Cerebellar cortex (tissue), 1 donor: ENCODE measurements around the gene DACH1.
"Not testable (repeated sequence)": the region's sequence is repeated elsewhere in the genome, so short reads cannot be mapped to it uniquely, and the experiment has no call there.

ENCODE experiments used
- DNase-seq: peaks from one replicate; pipeline ENCODE4 v3.0.0-alpha.2; 2015; ENCODE audit warnings: low spot score

Gene DACH1

DNA sequence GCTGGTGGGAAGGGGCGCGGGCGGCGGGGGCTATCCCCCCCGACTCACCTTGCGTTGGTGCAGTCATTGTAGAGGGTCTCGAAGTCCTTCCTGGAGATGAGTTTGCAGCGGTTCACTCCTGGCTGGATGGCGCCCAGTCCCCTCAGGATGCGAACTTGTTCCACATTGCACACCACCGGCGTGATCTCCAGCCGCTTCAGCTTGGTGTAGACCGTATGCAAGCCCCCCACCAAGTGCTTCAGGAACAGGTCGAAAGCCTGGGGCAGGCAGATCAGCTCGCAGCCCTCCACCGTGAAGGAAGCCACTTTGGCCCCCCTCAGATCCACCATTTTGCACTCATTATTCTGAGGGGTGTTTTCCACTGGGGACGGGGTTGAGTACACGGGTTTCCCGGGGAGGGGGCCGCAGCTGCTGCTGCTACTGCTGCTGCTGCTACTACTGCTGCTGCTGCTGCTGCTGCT lies 1.1 kb downstream of the DACH1 start:
- DNase-seq, result no peak

DNA sequence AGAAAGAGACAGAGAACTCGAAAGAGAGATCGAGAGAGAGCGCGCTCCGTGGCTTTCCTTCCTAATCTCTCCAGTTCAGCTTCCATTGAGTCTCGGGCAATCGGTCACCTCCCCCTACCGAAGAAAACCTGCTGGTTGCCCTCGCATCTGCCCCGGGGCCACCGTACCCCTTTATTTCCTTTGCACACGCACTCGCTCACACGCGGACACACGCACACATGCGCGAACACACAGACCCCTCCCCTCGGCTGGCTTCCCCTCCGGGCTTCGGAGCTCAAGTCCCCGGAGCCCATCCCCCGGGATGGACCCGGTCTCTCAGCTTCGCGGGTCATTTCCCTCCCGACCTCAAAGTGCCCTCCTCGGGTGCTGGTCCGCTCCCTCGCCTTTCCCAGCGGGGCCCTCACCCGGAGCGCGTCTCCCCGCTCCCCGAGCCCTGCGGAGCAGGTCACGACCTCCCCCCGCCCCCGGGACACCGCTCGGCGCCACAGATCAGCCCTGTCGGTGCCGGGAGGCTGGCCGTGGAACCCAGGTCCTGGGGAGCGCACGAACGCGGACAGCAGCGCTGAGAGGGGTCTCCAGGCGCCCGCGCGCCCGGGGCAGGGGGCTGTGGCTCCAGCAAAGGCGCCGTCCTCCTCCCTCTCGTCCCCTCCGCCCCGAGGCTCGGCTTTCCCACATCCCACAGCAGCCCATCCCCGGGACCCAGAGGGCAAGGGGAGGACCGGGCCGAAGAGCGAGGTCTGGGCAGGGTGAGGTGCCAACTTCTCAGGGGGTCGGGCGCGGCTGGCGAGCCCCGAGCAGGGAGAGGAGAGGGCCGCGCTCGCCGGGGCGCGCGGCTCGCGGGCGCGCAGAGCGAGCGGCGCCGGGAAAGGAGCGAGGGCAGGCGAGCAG lies 1.8 kb downstream of the DACH1 start:
- DNase-seq, result no peak

DNA sequence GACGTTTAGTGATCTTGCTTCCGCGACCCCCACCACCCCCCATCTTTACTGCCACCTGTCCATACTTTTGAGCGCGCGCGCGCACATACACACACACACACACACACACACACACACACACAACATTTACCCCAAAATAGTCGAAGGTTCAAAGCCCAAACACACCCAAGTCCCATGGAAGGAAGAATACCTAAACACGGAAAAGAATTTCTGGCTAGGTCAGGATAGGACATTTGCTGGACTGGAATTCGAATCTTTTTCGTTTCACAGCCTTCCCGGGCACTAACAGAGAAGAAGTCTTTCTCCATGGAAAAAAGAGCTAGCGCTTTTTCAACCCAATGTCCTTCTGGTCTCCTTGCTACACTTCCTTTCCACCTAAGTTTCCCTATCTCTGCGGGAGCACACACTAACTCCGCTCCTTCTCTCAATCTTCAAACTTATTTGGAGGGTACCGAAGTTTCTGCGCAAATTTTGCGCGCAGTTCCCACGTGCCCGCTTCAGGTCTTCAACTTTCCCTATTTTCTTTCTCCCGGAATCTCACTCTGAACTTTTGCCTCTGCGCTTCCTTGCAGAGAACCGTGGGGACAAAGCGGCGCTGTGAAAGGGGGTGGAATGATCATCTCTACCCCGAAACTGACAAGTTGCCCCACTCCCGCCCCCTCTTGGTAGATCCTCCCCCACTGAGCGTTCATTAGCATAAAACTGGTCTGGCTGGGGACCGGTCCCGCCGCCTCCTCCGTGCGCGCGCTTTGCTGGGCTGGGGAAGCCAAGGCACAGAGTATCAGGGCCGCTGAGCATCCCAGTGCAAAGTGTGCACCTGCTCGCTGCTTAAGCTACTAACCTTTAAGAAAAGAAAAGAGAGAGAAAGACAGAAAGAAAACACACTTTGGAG lies 2.7 kb downstream of the DACH1 start:
- no peak for DNase-seq

GRCh38 chr13:71863254-71863865 lies 3.6 kb downstream of the DACH1 start:
- no peak for DNase-seq

- DNase-seq, result no peak
These were observed 4.5 kb downstream of the DACH1 start for GRCh38 chr13:71862459-71862943.

DNA sequence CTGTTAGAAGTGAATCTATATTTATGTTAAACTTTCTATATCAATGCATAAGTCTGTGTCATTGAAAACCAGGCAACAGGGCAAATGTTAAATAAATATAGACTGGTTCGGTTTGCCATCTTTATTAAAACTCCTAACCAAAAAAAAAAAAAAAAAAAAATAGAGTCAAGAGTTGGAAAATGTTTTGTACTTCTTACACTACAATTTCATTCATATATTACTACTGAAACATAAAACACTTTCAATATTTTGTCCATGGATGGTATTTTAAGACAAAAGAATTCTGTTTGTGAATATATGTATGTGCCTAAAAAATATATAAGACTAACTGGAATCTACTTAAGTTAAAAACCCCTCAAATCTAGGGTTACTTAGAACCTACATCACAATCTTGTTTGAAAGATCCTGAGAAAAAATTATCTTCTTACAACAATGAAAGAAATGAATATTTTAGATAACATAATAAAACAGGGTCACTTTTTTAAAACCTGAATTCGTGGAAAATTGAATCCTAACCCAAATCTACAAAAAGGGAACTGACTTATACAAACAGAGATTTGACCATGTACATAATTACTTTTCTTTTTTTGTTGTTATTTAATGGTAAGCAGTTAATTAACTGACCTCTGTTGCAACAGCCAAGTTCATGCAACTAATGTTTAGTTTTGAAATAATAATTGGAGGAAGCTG lies 5.1 kb downstream of the DACH1 start:
- DNase-seq, result no peak

GRCh38 chr13:71860547-71861138 lies 6.4 kb downstream of the DACH1 start:
- no peak for DNase-seq

DNA sequence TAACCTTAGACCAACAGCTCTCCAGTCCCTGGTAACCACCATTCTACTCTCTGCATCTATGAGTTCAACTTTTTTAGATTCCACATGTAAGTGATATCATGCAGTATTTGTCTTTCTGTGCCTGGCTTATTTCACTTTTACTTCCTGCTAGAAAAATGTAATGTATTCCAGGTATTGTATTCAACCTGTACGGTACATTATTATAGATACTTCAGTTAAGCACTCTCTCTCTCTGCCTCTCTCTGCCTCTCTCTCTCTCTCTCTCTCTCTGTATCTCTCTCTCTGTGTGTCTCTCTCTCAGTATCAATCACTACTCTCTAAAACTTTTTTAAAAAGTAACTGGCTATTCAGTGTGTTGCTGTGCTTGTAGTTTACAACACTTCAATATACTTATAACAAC lies 8.4 kb downstream of the DACH1 start:
- no peak for DNase-seq

GRCh38 chr13:71856548-71857043 lies 10.4 kb downstream of the DACH1 start:
- DNase-seq, result no peak

DNA sequence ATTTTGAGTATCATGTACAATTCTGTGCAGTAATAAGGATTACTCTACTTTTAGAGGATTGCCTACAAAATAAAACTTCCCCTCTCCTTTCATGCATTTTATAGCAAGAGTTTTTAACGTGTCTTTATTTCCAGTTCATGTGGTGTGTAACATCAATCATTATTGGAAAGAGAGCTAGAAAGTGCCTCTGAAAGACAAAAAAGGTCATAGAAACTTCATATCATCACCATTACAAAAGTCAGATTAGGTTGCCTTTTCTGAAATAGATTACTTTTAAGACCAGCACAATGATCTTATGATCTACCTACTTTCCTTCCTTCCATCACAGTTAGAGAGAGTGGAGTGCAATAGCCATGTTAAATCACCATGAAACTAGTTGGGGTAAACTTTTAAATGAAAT lies 12.6 kb downstream of the DACH1 start:
- no peak for DNase-seq

GRCh38 chr13:71853725-71854124 lies 13.3 kb downstream of the DACH1 start:
- DNase-seq, result no peak

DNA sequence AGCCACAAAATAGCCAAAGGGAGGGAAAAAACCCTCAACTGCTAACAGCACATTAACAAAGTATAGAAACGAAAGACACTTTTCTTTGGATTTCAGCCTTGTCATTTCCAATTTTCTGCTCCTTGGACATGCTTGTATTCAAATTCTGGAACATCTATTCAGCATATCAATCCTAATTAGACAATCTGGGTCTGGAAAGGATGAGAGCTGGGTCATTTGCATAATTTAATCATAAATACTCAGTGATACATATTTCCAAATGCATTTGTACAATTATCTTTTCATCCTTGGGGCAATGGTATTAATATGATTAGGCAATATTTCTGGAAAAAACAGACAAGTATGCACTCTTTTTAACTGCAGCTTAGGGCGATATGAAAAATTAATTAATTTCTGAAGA lies 14.3 kb downstream of the DACH1 start:
- no peak for DNase-seq

DNA sequence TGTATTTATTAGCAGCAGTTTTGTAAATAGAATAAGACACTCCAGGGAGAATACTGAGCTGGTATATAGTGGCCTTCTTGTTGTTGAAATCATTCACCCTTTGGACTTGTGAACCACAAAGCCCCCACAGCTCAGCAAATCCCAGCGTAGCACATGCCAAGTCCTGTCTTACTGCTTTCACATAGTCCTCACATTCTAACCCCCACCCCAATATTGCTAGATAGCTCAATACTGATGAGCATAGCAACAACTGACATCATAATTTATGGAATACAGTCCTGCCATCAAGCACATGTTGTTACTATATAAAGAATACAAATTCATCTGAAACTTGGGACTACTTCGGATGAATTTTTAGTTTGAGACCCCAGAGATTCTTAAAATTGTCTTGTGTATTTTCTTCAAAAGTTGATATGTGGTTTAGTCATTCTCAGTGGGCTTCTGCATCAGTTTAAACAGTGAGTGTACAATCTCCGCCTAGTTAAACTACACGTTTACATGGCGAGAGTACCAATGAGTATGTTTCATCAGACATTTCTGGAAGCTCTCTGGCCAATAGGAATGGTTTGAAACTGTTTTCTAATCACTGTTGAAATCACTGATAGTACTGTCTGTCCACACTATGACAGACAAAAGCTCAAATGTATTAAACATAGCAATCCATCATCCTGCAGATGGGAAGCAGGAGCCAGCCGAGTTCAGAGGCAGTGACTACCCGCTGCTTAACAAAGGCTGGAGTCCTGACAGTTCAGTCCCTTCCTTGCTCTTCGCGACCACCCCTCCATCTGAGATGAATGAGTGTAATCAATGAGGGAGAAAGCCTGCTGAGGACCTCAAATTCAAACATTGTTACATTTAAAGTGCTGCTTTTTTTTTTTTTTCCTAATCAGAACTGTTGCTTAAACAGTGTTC lies 15.2 kb downstream of the DACH1 start:
- DNase-seq, result no peak

- no peak for DNase-seq
These were observed 25.0 kb downstream of the DACH1 start for GRCh38 chr13:71842003-71842402.

DNA sequence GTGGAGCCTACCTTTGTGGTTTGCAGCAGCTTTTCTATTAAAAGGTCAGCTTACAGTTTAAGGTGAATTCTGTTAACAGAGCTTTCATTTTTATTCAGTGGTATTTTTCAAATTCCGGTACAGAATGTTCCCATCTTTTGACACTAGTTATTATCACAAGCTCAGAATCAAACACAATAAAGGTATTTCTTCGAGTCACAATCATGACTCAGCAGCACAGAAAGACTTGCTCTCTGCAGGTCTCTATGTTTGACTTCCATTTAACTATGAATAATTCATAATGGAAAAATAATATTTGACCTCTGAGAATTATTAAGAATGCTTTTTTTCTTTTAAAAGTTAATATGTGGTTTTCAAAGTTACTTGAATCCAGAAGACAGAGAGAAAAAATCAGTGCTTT lies 28.2 kb downstream of the DACH1 start:
- DNase-seq, result no peak

- DNase-seq, result not testable (repeated sequence)
These were observed 29.4 kb downstream of the DACH1 start for GRCh38 chr13:71837582-71837981.

- DNase-seq, result no peak
These were observed 35.3 kb downstream of the DACH1 start for GRCh38 chr13:71831716-71832115.

- no peak for DNase-seq
These were observed 36.3 kb downstream of the DACH1 start for GRCh38 chr13:71830736-71831135.

DNA sequence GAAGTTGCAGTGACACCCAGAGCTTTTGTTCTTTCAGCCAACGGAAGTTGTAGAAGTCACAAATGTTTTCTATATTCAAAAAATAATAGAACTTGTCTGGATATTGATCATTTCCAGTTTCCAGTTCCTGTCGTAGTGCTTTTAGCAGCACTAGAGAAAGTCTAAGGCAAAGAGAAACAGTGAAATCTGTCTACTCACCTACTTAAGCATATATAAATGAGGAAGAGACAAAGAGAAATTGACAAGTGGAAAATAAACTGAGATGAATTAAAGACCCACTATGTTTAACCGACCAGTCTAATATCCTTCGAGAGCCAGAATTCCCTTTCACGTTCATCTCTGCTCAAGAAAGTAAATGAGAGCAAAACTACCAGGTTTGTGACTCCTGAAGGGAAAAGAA lies 36.7 kb downstream of the DACH1 start:
- no peak for DNase-seq

- DNase-seq, result no peak
These were observed 37.5 kb downstream of the DACH1 start for GRCh38 chr13:71829547-71829946.
